HEK293 (cell line): ENCODE data around the gene IL18RAP.

Source experiments
- CTCF ChIA-PET: fragments of 350-600 bp; formaldehyde crosslinking; extraction: SDS; loops from one replicate; lab custom pipeline; 2021; ENCODE audit warnings: antibody characterized with exemption; lab: Yijun Ruan, JAX
- POLR2A ChIA-PET: fragments of 300-600 bp; formaldehyde crosslinking; extraction: SDS; loops from one replicate; lab custom pipeline; 2020; ENCODE audit warnings: antibody characterized with exemption, inconsistent platforms; lab: Yijun Ruan, JAX
- H3K27ac ChIP-seq: fragments of 200-500 bp; sonication (Bioruptor generic); 2 replicates; pipeline ENCODE4 v1.5.1; 2014; ENCODE audit warnings: low read depth, low read length, control low read depth, inconsistent platforms; ENCODE audit errors: extremely low read depth
- H3K36me3 ChIP-seq, 2 experiments: fragments of 200-500 bp in 1 of 2; sonication (Bioruptor generic) in 1 of 2; 1 replicate in 1 of 2; 2 replicates in 1 of 2; pipeline ENCODE4 v1.5.1; 2014 to 2017; ENCODE audit warnings: inconsistent platforms in 2 of 2, low read length in 2 of 2; ENCODE audit not compliant: control insufficient read depth in 2 of 2, insufficient read depth in 1 of 2
- H3K4me1 ChIP-seq: fragments of 200-500 bp; sonication (Bioruptor generic); 2 replicates; pipeline ENCODE4 v1.5.1; 2014; ENCODE audit warnings: mild to moderate bottlenecking, low read length, inconsistent platforms; ENCODE audit not compliant: control insufficient read depth, insufficient read depth
- H3K4me3 ChIP-seq: 2 replicates; pipeline ENCODE4 v1.5.1; 2011; ENCODE audit warnings: low read depth, mild to moderate bottlenecking, control low read depth, low read length, moderate library complexity
- H3K9me3 ChIP-seq: fragments of 200-500 bp; sonication (Bioruptor generic); 2 replicates; pipeline ENCODE4 v1.5.1; 2014; ENCODE audit warnings: low read depth, low read length, inconsistent platforms; ENCODE audit not compliant: control insufficient read depth, insufficient read depth
- SP3 ChIP-seq: fragments of 450-650 bp; formaldehyde crosslinking; IDR thresholded peaks from 2 replicates; pipeline ENCODE4 v1.5.1; 2016; ENCODE audit warnings: missing biosample characterization, missing genetic modification characterization
- TRIM28 ChIP-seq: IDR thresholded peaks from 2 replicates; pipeline ENCODE4 v1.6.1; 2011; ENCODE audit warnings: low read length, control low read depth, borderline replicate concordance
- ZBTB48 ChIP-seq: fragments of 450-650 bp; formaldehyde crosslinking; IDR thresholded peaks from 2 replicates; pipeline ENCODE4 v1.5.1; 2016; ENCODE audit warnings: missing biosample characterization, missing genetic modification characterization
- ZNF157 ChIP-seq: fragments of 450-650 bp; formaldehyde crosslinking; IDR thresholded peaks from 2 replicates; pipeline ENCODE4 v1.5.1; 2016; ENCODE audit warnings: missing biosample characterization, missing genetic modification characterization
- ZNF169 ChIP-seq: fragments of 450-650 bp; formaldehyde crosslinking; IDR thresholded peaks from 2 replicates; pipeline ENCODE4 v1.5.1; 2016; ENCODE audit warnings: missing biosample characterization, missing genetic modification characterization
- ZNF274 ChIP-seq, 2 experiments: fragments of 200-500 bp in 1 of 2; fragments of 450-650 bp in 1 of 2; sonication (Bioruptor generic) in 1 of 2; formaldehyde crosslinking in 1 of 2; IDR thresholded peaks; 2 replicates each; pipeline versions ENCODE4 v1.5.1 to v1.6.1; 2014 to 2016; ENCODE audit warnings: borderline replicate concordance in 1 of 2, inconsistent platforms in 1 of 2, low read length in 1 of 2, missing biosample characterization in 1 of 2, missing genetic modification characterization in 1 of 2
- ZNF670 ChIP-seq: fragments of 450-650 bp; formaldehyde crosslinking; IDR thresholded peaks from 2 replicates; pipeline ENCODE4 v1.5.1; 2016; ENCODE audit warnings: missing biosample characterization, missing genetic modification characterization, low read depth
- ZNF76 ChIP-seq: fragments of 450-650 bp; formaldehyde crosslinking; IDR thresholded peaks from 2 replicates; pipeline ENCODE4; 2016; ENCODE audit warnings: low read depth, missing biosample characterization, missing genetic modification characterization, borderline replicate concordance
- ZNF792 ChIP-seq: fragments of 450-650 bp; formaldehyde crosslinking; IDR thresholded peaks from 2 replicates; pipeline ENCODE4 v1.5.1; 2016; ENCODE audit warnings: missing biosample characterization, missing genetic modification characterization
- ZNF830 ChIP-seq: fragments of 450-650 bp; IDR thresholded peaks from 2 replicates; pipeline ENCODE4 v1.5.0; 2018; ENCODE audit warnings: missing biosample characterization, missing genetic modification characterization, low read depth, mild to moderate bottlenecking, moderate library complexity
- ZSCAN4 ChIP-seq: fragments of 450-650 bp; formaldehyde crosslinking; IDR thresholded peaks from 2 replicates; pipeline ENCODE4 v1.5.1; 2017; ENCODE audit warnings: missing biosample characterization, missing genetic modification characterization
- TF ChIP-seq, protein P1 (sequence below): fragments of 450-650 bp; formaldehyde crosslinking; IDR thresholded peaks from 2 replicates; pipeline ENCODE4 v1.5.1; 2016; ENCODE audit warnings: missing biosample characterization, missing genetic modification characterization
- TF ChIP-seq, protein P2 (sequence below): fragments of 450-650 bp; IDR thresholded peaks from 2 replicates; pipeline ENCODE4 v1.5.1; 2018; ENCODE audit warnings: missing biosample characterization, mild to moderate bottlenecking, missing genetic modification characterization

IL18RAP gene, protein sequence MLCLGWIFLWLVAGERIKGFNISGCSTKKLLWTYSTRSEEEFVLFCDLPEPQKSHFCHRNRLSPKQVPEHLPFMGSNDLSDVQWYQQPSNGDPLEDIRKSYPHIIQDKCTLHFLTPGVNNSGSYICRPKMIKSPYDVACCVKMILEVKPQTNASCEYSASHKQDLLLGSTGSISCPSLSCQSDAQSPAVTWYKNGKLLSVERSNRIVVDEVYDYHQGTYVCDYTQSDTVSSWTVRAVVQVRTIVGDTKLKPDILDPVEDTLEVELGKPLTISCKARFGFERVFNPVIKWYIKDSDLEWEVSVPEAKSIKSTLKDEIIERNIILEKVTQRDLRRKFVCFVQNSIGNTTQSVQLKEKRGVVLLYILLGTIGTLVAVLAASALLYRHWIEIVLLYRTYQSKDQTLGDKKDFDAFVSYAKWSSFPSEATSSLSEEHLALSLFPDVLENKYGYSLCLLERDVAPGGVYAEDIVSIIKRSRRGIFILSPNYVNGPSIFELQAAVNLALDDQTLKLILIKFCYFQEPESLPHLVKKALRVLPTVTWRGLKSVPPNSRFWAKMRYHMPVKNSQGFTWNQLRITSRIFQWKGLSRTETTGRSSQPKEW

GRCh38 chr2:102422910-102423309 lies at the start of gene IL18RAP:
Gene IL18RAP, plus strand, starts transcription at chr2:102423160. Its CDS starts 118 bp downstream, at chr2:102423278.
- Histone ChIP-seq H3K4me3 (no peak within 1 kb of the TSS), H3K4me1 (no peaks in the 10 kb centered on the region), H3K9me3 (no peaks in the 10 kb centered on the region), H3K36me3 (no peaks in the 10 kb centered on the region), H3K27ac (no peak within 1 kb of the TSS)
- CTCF ChIA-PET, result interaction anchor here (0.5 to 1.2 kb wide), 2 partner anchors 13 to 20 kb away, joined by 3 to 5 read pairs; no protein-coding TSS in a partner anchor
- TF ChIP-seq ZNF157 (no peak), ZNF792 (tag by site-specific recombination) (no peak), SP3 (tag by site-specific recombination) (no peak), ZNF274 (IDR thresholded peaks at IDR 0.05; ENCODE audit: low read length) (no peak), ZNF274 (tag by site-specific recombination; IDR thresholded peaks at IDR 0.05; ENCODE audit: borderline replicate concordance) (no peak), ZNF76 (tag by site-specific recombination) (no peak), ZNF670 (tag by site-specific recombination) (no peak), ZNF169 (tag by site-specific recombination) (no peak)
- TF ChIP-seq, protein P1, sequence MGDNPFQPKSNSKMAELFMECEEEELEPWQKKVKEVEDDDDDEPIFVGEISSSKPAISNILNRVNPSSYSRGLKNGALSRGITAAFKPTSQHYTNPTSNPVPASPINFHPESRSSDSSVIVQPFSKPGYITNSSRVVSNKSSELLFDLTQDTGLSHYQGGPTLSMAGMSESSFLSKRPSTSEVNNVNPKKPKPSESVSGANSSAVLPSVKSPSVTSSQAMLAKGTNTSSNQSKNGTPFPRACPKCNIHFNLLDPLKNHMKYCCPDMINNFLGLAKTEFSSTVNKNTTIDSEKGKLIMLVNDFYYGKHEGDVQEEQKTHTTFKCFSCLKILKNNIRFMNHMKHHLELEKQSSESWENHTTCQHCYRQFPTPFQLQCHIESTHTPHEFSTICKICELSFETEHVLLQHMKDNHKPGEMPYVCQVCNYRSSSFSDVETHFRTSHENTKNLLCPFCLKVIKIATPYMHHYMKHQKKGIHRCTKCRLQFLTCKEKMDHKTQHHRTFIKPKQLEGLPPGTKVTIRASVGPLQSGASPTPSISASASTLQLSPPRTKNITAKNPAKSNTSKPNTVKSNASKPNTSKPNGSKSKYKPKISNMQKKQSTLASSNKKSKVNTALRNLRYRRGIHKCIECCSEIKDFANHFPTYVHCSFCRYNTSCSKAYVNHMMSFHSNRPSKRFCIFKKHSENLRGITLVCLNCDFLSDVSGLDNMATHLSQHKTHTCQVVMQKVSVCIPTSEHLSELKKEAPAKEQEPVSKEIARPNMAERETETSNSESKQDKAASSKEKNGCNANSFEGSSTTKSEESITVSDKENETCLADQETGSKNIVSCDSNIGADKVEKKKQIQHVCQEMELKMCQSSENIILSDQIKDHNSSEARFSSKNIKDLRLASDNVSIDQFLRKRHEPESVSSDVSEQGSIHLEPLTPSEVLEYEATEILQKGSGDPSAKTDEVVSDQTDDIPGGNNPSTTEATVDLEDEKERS (tag by site-specific recombination), result no peak
- POLR2A ChIA-PET, result no interaction called here

GRCh38 chr2:102376052-102376591 lies 46.8 kb upstream of the IL18RAP start:
- POLR2A ChIA-PET, result no interaction called here

More at GRCh38 chr2:102376052-102376591, 46.8 kb upstream of the IL18RAP start:
- Histone ChIP-seq H3K4me3 (no peak overlapping the region), H3K9me3 (no peaks in the 10 kb centered on the region), H3K4me1 (no peaks in the 10 kb centered on the region), H3K36me3 (no peaks in the 10 kb centered on the region), H3K27ac (no peak overlapping the region)
- TF ChIP-seq TRIM28, result no peak
- no peak for TF ChIP-seq ZNF830 (tag by site-specific recombination)
- TF ChIP-seq SP3 (tag by site-specific recombination), result no peak
- no peak for TF ChIP-seq ZBTB48 (tag by site-specific recombination)
- TF ChIP-seq, protein P2, sequence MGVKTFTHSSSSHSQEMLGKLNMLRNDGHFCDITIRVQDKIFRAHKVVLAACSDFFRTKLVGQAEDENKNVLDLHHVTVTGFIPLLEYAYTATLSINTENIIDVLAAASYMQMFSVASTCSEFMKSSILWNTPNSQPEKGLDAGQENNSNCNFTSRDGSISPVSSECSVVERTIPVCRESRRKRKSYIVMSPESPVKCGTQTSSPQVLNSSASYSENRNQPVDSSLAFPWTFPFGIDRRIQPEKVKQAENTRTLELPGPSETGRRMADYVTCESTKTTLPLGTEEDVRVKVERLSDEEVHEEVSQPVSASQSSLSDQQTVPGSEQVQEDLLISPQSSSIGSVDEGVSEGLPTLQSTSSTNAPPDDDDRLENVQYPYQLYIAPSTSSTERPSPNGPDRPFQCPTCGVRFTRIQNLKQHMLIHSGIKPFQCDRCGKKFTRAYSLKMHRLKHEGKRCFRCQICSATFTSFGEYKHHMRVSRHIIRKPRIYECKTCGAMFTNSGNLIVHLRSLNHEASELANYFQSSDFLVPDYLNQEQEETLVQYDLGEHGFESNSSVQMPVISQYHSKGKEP, result no peak
- no peak for TF ChIP-seq ZSCAN4 (tag by site-specific recombination)
- CTCF ChIA-PET, result interaction anchor here (0.7 to 1.4 kb wide), 2 partner anchors 20 to 53 kb away, joined by 3 read pairs; partner anchors contain the start of gene IL18R1
